ENCODE results near the gene CD101. TPM values are rescaled to one million over a fixed set of nuclear protein-coding genes. Genes with fewer than 3 reads are reported as not detected.

CD101 gene
- total RNA-seq, 1 donor from 2014 or later, result 0.08 TPM

Other genes with a start within 250 kb of the CD101 start
- gene CD2, start 247.3 kb upstream of the CD101 start, total RNA-seq, result not detected in 2 replicates
- gene PTGFRN, start 91.8 kb upstream of the CD101 start, total RNA-seq, result 90.0 and 91.3 TPM in 2 replicates
- gene TTF2, start 58.6 kb downstream of the CD101 start, total RNA-seq, result 7.1 and 14.3 TPM in 2 replicates
- 4.3 and 7.4 TPM in 2 replicates for gene TRIM45, start 120.0 kb downstream of the CD101 start, total RNA-seq
- 0.29 and 1.3 TPM in 2 replicates for gene VTCN1, start 209.2 kb downstream of the CD101 start, total RNA-seq

Data from kidney epithelial cell (primary cell).